Mucosa of stomach (tissue), 1 donor: Measurements from ENCODE around the gene ASIC3.
"Not testable (repeated sequence)": the region's sequence is repeated elsewhere in the genome, so short reads cannot be mapped to it uniquely, and the experiment has no call there.

ENCODE experiments used
- H3K27me3 ChIP-seq: one replicate; pipeline ENCODE4 v1.7.0; 2013; ENCODE audit warnings: mild to moderate bottlenecking, low read length; ENCODE audit not compliant: control insufficient read depth, insufficient read depth
- H3K36me3 ChIP-seq: one replicate; pipeline ENCODE4 v1.7.0; 2013; ENCODE audit warnings: low read length; ENCODE audit not compliant: control insufficient read depth, insufficient read depth
- H3K4me1 ChIP-seq: one replicate; pipeline ENCODE4 v1.7.0; 2013; ENCODE audit warnings: mild to moderate bottlenecking, low read length; ENCODE audit not compliant: control insufficient read depth, insufficient read depth
- H3K4me3 ChIP-seq: one replicate; pipeline ENCODE4 v1.7.0; 2013; ENCODE audit warnings: low read length
- H3K9ac ChIP-seq: one replicate; pipeline ENCODE4 v1.7.0; 2013; ENCODE audit warnings: mild to moderate bottlenecking, low read length, moderate library complexity
- H3K9me3 ChIP-seq: one replicate; pipeline ENCODE4 v1.7.0; 2013; ENCODE audit warnings: mild to moderate bottlenecking, low read length, moderate library complexity; ENCODE audit not compliant: control insufficient read depth
- donor health status: Pancreatic carcinoma.

ASIC3 gene

DNA sequence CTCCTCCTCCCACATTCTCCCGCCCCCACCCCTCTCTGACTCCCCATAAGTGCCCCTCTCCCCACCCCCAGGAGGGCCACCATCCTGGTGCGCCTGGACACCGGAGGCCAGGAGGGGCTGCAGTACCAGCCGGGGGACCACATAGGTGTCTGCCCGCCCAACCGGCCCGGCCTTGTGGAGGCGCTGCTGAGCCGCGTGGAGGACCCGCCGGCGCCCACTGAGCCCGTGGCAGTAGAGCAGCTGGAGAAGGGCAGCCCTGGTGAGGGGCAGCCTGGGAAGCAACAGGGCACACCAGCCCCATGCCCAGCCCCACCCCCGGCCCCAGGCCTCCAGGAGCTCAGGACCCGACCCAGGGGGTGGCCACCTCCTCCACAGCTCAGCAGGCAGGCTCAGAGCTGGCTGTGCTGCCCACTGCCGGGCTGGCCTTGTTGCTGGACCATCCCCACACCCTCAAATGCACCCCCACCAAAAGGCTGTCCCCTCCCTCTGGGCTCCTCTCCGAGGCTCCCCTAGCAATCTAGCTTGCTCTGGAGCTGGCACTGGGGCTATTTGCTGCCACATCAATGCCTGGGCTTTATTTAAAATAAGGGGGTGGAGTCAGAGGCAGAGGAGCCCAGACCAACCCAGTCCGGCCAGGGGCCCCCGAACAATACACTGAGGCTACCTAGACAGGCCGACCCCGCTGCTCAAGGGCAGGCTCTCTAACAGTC is 38.8 kb upstream of the ASIC3 start:
- Histone ChIP-seq H3K36me3 (no peaks in the 10 kb centered on the region), H3K9me3 (no peaks in the 10 kb centered on the region), H3K4me1 (peaks cover 22% of the 10 kb centered on the region)

DNA sequence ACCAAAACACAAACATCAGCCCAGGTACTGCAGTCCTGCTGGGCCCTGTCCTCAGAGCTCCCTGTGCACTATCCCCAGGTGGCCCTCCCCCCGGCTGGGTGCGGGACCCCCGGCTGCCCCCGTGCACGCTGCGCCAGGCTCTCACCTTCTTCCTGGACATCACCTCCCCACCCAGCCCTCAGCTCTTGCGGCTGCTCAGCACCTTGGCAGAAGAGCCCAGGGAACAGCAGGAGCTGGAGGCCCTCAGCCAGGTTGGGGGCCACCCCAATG is 38.4 kb upstream of the ASIC3 start:
- H3K36me3 ChIP-seq, result no peaks in the 10 kb centered on the region
- peaks cover 11% of the 10 kb centered on the region for H3K27me3 ChIP-seq
- no peak overlapping the region for H3K9ac ChIP-seq
- no peak overlapping the region for H3K4me3 ChIP-seq
- H3K9me3 ChIP-seq, result no peaks in the 10 kb centered on the region
- H3K4me1 ChIP-seq, result peaks cover 22% of the 10 kb centered on the region

More for the DNA sequence above, 38.8 kb upstream of the ASIC3 start:
- Histone ChIP-seq H3K9ac (no peak overlapping the region), H3K27me3 (peaks cover 11% of the 10 kb centered on the region), H3K4me3 (no peak overlapping the region)

DNA sequence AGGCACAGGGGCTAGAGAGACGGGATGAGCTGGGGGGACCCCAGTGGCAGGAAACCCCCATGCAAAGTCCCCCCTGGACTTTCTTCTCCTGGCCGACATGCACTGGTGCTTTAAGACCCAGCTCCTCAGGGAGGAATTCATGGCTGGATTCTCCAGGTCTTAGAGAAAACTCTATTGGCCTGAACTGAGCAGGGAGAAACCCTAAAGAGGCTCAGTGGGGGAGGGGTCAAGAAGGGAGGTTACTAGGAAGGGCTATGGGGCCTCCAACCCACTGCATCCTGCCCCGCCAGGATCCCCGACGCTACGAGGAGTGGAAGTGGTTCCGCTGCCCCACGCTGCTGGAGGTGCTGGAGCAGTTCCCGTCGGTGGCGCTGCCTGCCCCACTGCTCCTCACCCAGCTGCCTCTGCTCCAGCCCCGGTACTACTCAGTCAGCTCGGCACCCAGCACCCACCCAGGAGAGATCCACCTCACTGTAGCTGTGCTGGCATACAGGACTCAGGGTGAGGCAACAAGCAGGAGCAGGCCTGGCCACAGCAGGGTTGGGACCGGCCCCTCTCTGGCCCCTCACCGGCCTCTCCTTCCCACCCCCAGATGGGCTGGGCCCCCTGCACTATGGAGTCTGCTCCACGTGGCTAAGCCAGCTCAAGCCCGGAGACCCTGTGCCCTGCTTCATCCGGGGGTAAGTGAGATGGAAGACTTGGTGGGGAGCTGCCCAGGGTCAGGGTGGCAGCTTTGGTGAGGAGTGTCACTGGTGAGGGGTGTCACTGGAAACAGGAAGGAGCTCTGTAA is 37.8 kb upstream of the ASIC3 start:
- Histone ChIP-seq H3K9me3 (no peaks in the 10 kb centered on the region), H3K36me3 (no peaks in the 10 kb centered on the region), H3K4me3 (no peak overlapping the region), H3K9ac (no peak overlapping the region), H3K27me3 (peaks cover 11% of the 10 kb centered on the region), H3K4me1 (peaks cover 22% of the 10 kb centered on the region)

DNA sequence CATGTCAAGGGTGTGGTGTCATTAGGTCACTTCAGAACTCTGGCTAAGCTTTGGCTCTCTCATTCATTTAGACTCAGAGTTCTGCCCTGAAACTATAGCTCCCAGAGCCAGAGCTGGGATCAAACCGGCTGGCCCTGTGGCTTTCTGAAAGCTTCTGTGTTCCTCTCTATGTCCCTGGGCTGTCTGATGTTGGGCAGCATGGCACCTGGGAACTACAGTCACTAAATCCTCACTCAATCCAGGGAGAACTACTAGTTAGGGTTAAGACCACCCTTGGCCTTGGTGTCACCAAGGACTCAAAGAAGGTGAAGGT is 37.3 kb upstream of the ASIC3 start:
- H3K9me3 ChIP-seq, result no peaks in the 10 kb centered on the region
- no peaks in the 10 kb centered on the region for H3K36me3 ChIP-seq
- no peak overlapping the region for H3K9ac ChIP-seq
- H3K4me3 ChIP-seq, result no peak overlapping the region
- peaks cover 22% of the 10 kb centered on the region for H3K4me1 ChIP-seq
- H3K27me3 ChIP-seq, result peaks cover 11% of the 10 kb centered on the region

DNA sequence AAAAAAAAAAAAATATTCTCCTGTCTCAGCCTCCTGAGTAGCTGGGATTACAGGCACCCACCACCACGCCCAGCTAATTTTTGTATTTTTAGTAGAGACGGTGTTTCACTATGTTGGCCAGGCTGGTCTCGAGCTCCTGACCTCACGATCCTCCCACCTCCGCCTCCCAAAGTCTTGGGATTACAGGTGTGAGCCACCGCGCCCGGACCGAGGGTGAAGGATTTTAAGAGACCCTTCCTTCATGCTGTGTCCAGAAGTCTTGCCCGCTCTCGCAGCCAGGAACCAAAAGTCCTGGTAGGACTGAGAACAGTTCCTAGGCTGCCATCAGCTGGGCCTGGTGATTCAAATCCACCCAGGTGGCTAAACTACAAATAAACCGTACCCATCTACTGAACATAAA is 36.7 kb upstream of the ASIC3 start:
- H3K27me3 ChIP-seq, result peaks cover 14% of the 10 kb centered on the region
- H3K4me1 ChIP-seq, result peaks cover 22% of the 10 kb centered on the region
- not testable (repeated sequence) for H3K4me3 ChIP-seq, H3K9me3 ChIP-seq, H3K36me3 ChIP-seq, H3K9ac ChIP-seq

DNA sequence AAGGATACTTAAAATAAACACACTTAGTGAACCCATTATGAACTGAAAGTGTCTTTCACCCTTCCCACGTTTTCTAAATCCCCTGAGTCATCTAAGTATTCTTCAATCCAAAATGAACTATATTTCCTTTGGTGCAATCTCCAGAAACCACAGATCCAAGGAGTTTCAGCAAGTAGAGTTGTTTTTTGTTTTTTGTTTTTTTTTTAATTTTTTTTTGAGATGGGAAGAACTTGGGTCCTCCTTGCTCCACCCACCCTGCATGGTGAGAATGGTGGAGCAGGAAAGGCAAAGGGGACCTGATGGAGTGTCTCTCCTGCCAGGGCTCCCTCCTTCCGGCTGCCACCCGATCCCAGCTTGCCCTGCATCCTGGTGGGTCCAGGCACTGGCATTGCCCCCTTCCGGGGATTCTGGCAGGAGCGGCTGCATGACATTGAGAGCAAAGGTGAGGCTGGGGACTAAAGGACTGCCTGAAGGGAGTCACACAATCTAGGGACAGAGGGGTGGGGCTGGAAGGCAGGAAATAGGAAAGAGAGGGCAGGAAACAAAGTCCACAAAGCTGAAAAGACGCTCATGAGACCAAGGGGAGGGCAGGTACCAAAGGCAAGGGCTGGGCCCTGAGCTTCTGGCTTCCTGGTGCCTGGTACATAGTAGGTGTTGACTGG is 36.2 kb upstream of the ASIC3 start:
- no peak overlapping the region for H3K9ac ChIP-seq
- H3K4me1 ChIP-seq, result peaks cover 22% of the 10 kb centered on the region
- no peak overlapping the region for H3K4me3 ChIP-seq
- peaks cover 20% of the 10 kb centered on the region for H3K27me3 ChIP-seq
- H3K9me3 ChIP-seq, result no peaks in the 10 kb centered on the region
- H3K36me3 ChIP-seq, result no peaks in the 10 kb centered on the region

DNA sequence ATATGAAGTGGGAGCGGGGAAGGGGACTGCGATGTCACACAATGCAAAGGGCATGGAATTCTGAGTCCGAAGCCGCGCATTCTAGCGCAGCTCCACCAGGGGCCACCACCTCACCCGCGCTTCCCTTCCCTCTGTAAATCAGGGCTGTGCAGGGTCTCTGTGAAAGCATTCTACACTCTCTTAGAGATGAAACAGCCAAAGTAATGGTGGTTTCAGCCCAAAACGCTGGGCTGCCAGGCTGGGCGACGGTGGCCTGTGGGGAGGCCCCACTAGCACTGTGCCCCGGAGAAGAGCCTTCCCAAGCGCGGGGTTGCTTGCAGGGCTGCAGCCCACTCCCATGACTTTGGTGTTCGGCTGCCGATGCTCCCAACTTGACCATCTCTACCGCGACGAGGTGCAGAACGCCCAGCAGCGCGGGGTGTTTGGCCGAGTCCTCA is 35.4 kb upstream of the ASIC3 start:
- Histone ChIP-seq H3K4me3 (no peak overlapping the region), H3K27me3 (peaks cover 27% of the 10 kb centered on the region), H3K9ac (no peak overlapping the region), H3K9me3 (no peaks in the 10 kb centered on the region), H3K4me1 (peaks cover 28% of the 10 kb centered on the region), H3K36me3 (no peaks in the 10 kb centered on the region)

DNA sequence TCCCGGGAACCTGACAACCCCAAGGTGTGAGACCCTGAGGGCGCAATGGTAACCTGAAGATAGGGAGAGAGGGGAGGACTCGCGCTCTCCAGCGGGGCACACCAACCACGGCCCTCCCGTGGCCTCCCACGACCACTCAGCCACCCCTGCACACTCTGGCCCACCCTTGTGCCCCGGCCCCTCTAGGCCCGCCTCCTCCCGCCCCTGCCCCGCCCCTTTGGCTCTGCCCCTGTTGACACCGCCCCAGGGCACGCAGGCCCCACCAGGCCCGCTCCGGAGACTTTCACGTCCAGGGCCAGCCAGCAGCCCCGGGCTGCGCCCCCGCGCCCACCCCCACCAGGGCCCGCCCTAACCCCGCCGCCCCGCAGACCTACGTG is 35.0 kb upstream of the ASIC3 start:
- Histone ChIP-seq H3K9ac (no peak overlapping the region), H3K36me3 (no peaks in the 10 kb centered on the region), H3K27me3 (peaks cover 31% of the 10 kb centered on the region), H3K4me1 (peaks cover 32% of the 10 kb centered on the region), H3K4me3 (no peak overlapping the region), H3K9me3 (no peaks in the 10 kb centered on the region)

DNA sequence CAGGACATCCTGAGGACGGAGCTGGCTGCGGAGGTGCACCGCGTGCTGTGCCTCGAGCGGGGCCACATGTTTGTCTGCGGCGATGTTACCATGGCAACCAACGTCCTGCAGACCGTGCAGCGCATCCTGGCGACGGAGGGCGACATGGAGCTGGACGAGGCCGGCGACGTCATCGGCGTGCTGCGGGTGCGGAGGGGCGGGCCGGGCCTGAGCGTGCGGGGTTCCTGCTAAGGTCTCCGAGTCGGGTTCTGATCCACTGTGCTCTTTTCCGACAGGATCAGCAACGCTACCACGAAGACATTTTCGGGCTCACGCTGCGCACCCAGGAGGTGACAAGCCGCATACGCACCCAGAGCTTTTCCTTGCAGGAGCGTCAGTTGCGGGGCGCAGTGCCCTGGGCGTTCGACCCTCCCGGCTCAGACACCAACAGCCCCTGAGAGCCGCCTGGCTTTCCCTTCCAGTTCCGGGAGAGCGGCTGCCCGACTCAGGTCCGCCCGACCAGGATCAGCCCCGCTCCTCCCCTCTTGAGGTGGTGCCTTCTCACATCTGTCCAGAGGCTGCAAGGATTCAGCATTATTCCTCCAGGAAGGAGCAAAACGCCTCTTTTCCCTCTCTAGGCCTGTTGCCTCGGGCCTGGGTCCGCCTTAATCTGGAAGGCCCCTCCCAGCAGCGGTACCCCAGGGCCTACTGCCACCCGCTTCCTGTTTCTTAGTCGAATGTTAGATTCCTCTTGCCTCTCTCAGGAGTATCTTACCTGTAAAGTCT is 34.4 kb upstream of the ASIC3 start:
- H3K4me1 ChIP-seq, result peaks cover 34% of the 10 kb centered on the region

DNA sequence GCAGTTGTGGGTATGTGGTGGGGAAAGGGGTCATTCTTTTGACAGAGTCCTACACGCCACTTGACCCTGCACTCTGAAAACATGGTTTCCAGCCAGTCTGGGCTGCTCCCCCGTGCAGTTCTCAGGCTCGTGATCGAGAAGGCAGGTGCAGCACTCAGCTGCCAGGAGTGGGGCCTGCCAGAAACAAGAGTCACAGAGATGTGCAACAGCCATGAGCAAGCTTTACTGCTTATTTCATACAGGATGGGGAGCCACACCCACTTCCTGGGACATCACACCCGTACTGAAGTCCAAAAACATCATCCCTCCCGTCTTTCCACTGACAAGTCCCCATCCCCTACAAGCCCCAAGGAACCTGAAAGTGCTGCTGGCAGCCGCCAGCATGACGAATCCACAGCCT is 33.4 kb upstream of the ASIC3 start:
- Histone ChIP-seq H3K4me3 (no peak overlapping the region), H3K4me1 (peaks cover 34% of the 10 kb centered on the region), H3K36me3 (no peaks in the 10 kb centered on the region), H3K9ac (no peak overlapping the region), H3K27me3 (peaks cover 44% of the 10 kb centered on the region), H3K9me3 (no peaks in the 10 kb centered on the region)

More for the DNA sequence above, 34.4 kb upstream of the ASIC3 start:
- no peak overlapping the region for H3K9ac ChIP-seq
- no peaks in the 10 kb centered on the region for H3K36me3 ChIP-seq
- H3K4me3 ChIP-seq, result no peak overlapping the region
- H3K27me3 ChIP-seq, result peaks cover 36% of the 10 kb centered on the region
- no peaks in the 10 kb centered on the region for H3K9me3 ChIP-seq

DNA sequence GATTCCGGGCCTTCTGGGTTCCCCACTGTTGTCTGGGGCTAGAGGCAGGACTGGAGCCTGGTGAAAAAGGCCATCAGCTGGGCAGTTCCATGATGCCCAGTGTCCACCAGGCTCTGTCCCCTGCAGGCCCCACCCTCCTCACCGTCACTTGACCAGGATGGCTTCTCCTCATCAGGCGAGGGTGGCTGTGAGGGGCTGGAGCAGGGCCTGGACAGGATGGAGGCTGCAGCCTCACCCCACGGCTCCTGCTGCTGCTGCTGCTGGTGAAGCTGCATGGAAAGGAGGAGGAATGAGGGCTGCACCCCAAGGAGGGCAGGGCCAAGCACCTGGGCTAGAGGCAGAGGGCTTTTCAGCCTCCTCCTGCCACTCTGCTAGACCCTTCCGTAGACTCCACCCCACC is 32.4 kb upstream of the ASIC3 start:
- Histone ChIP-seq H3K9me3 (no peaks in the 10 kb centered on the region), H3K4me1 (peaks cover 28% of the 10 kb centered on the region), H3K4me3 (no peak overlapping the region), H3K9ac (no peak overlapping the region), H3K27me3 (peaks cover 44% of the 10 kb centered on the region), H3K36me3 (no peaks in the 10 kb centered on the region)

DNA sequence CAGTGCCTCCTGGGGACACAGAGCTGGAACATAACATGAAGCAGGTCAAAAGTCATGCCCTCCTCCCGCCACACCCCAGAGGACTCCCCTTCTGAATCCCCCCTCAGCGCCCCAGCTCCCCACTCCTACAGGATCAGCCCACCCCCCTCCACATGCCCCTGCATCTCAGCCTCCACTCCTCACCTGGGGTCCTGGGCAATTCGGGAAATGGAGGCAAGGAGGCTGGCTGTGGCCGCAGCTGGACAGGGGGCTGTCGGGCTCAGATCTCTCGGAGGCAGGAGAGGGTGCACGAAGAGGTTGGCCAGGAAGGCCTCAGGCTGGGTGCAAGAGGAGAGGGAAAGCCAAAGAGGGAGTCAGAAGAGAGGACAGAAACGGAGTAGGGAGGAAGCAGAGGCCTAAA is 31.8 kb upstream of the ASIC3 start:
- Histone ChIP-seq H3K9me3 (no peaks in the 10 kb centered on the region), H3K4me1 (peaks cover 24% of the 10 kb centered on the region), H3K4me3 (no peak overlapping the region), H3K9ac (no peak overlapping the region), H3K27me3 (peaks cover 44% of the 10 kb centered on the region), H3K36me3 (no peaks in the 10 kb centered on the region)
